IMR-90 (cell line): ENCODE data around the gene PRKAR2A. TPM values are rescaled to one million over a fixed set of nuclear protein-coding genes. Genes with fewer than 3 reads are reported as not detected.

Source experiments
- ATAC-seq: fragments of 200-7000 bp; cut with Tn5 transposase; 2 replicates; pipeline ENCODE4 v1.9.1; 2020; ENCODE audit warnings: low read depth, mild to moderate bottlenecking, moderate library complexity
- BruUV-seq: library from RNA; stranded (reverse); fragments of 400-500 nt; replicated peaks from 2 replicates; lab custom pipeline; 2021; lab: Mats Ljungman, UMichigan
- CTCF ChIA-PET: fragments of 300-600 bp; formaldehyde crosslinking; extraction: SDS; loops from one replicate; lab custom pipeline; 2021; ENCODE audit warnings: antibody characterized with exemption; lab: Yijun Ruan, JAX
- POLR2A ChIA-PET: fragments of 300-600 bp; sonication (Branson Sonifier 250); formaldehyde crosslinking; loops from one replicate; lab custom pipeline; 2022; ENCODE audit warnings: antibody characterized with exemption; ENCODE audit not compliant: unreplicated experiment; lab: Charles Lee
- DNase-seq: peaks from one replicate; pipeline ENCODE4 v3.0.0; 2013
- H2AFZ ChIP-seq: replicated peaks from 2 replicates; pipeline ENCODE3; 2013; ENCODE audit warnings: low read length, mild to moderate bottlenecking; ENCODE audit not compliant: poor library complexity
- H2AK5ac ChIP-seq: 2 replicates; pipeline ENCODE4 v1.6.1; 2013; ENCODE audit warnings: low read depth, low read length, inconsistent platforms
- H2AK9ac ChIP-seq: replicated peaks from 2 replicates; pipeline ENCODE3; 2013; ENCODE audit warnings: mild to moderate bottlenecking, low read depth, low read length, moderate library complexity; ENCODE audit not compliant: poor library complexity
- H2BK120ac ChIP-seq: 2 replicates; pipeline ENCODE4 v1.6.1; 2013; ENCODE audit warnings: low read depth, low read length, inconsistent platforms
- H2BK15ac ChIP-seq: 3 replicates; pipeline ENCODE4 v1.6.1; 2013; ENCODE audit warnings: low read depth, low read length, inconsistent platforms
- H2BK20ac ChIP-seq: 2 replicates; pipeline ENCODE4 v1.6.1; 2013; ENCODE audit warnings: low read depth, mild to moderate bottlenecking, inconsistent platforms, low read length, moderate library complexity
- H2BK5ac ChIP-seq: 2 replicates; pipeline ENCODE4 v1.6.1; 2013; ENCODE audit warnings: mild to moderate bottlenecking, low read depth, low read length, inconsistent platforms; ENCODE audit not compliant: poor library complexity, severe bottlenecking
- H3K14ac ChIP-seq: replicated peaks from 2 replicates; pipeline ENCODE4 v1.6.1; 2013; ENCODE audit warnings: low read depth, low read length, inconsistent platforms
- H3K18ac ChIP-seq: 2 replicates; pipeline ENCODE4 v1.6.1; 2013; ENCODE audit warnings: low read depth, low read length, control low read depth
- H3K23ac ChIP-seq: 2 replicates; pipeline ENCODE4 v1.6.1; 2013; ENCODE audit warnings: low read depth, low read length, inconsistent platforms
- H3K27ac ChIP-seq: 2 replicates; pipeline ENCODE4 v1.5.1; 2013; ENCODE audit warnings: mild to moderate bottlenecking, control low read depth, low read length; ENCODE audit not compliant: insufficient read depth
- H3K27me3 ChIP-seq: 2 replicates; pipeline ENCODE4 v1.6.1; 2013; ENCODE audit warnings: low read length; ENCODE audit not compliant: control insufficient read depth, insufficient read depth
- H3K36me3 ChIP-seq: 2 replicates; pipeline ENCODE4 v1.6.1; 2013; ENCODE audit warnings: low read length, mixed read lengths; ENCODE audit not compliant: control insufficient read depth, insufficient read depth
- H3K4ac ChIP-seq: 2 replicates; pipeline ENCODE4 v1.6.1; 2013; ENCODE audit warnings: low read depth, low read length, inconsistent platforms
- H3K4me1 ChIP-seq: 2 replicates; pipeline ENCODE4 v1.6.1; 2013; ENCODE audit warnings: low read length, mixed read lengths; ENCODE audit not compliant: control insufficient read depth, insufficient read depth
- H3K4me2 ChIP-seq: 2 replicates; pipeline ENCODE4 v1.6.1; 2013; ENCODE audit warnings: low read depth, mild to moderate bottlenecking, control low read depth, low read length, moderate library complexity
- H3K4me3 ChIP-seq: 2 replicates; pipeline ENCODE4 v1.5.1; 2013; ENCODE audit warnings: low read depth, mild to moderate bottlenecking, control low read depth, low read length, moderate library complexity; ENCODE audit not compliant: insufficient read depth
- H3K56ac ChIP-seq: 2 replicates; pipeline ENCODE4 v1.6.1; 2013; ENCODE audit warnings: low read length, inconsistent platforms; ENCODE audit not compliant: insufficient read depth; ENCODE audit errors: extremely low read depth
- H3K79me1 ChIP-seq, 2 experiments: 2 replicates each; pipeline ENCODE4 v1.6.1; 2013; ENCODE audit warnings: low read length in 2 of 2, inconsistent platforms in 1 of 2, low read depth in 1 of 2
- H3K9ac ChIP-seq: 2 replicates; pipeline ENCODE4 v1.6.1; 2013; ENCODE audit warnings: low read depth, low read length, control low read depth
- H3K9me1 ChIP-seq: 2 replicates; pipeline ENCODE4 v1.6.1; 2013; ENCODE audit warnings: low read length, inconsistent platforms; ENCODE audit not compliant: insufficient read depth
- H3K9me3 ChIP-seq: 2 replicates; pipeline ENCODE4 v1.6.1; 2013; ENCODE audit warnings: low read length; ENCODE audit not compliant: control insufficient read depth, insufficient read depth
- H4K20me1 ChIP-seq: 2 replicates; pipeline ENCODE4 v1.6.1; 2013; ENCODE audit warnings: low read length, inconsistent platforms; ENCODE audit not compliant: insufficient read depth
- H4K5ac ChIP-seq: 2 replicates; pipeline ENCODE4 v1.6.1; 2013; ENCODE audit warnings: mild to moderate bottlenecking, low read depth, low read length, control low read depth
- H4K8ac ChIP-seq, 2 experiments: 2 replicates each; pipeline ENCODE4 v1.6.1; 2013; ENCODE audit warnings: low read depth in 2 of 2, low read length in 2 of 2, control low read depth in 1 of 2, inconsistent platforms in 1 of 2
- H4K91ac ChIP-seq: 2 replicates; pipeline ENCODE4 v1.6.1; 2013; ENCODE audit warnings: low read depth, low read length, inconsistent platforms; ENCODE audit not compliant: insufficient read depth
- BHLHE40 ChIP-seq: fragments of 150-350 bp; IDR thresholded peaks from 2 replicates; pipeline ENCODE4 v1.6.1; 2016; ENCODE audit warnings: mild to moderate bottlenecking, low read depth, low read length
- CHD1 ChIP-seq: IDR thresholded peaks from 2 replicates; pipeline ENCODE4 v1.6.1; 2012; ENCODE audit warnings: low read depth, low read length, improper control_type of control experiment
- CTCF ChIP-seq: conservative IDR thresholded peaks from 2 replicates; pipeline ENCODE4 v1.5.1; 2012; ENCODE audit warnings: mild to moderate bottlenecking, low read depth, low read length, improper control_type of control experiment
- ELK1 ChIP-seq: fragments of 150-350 bp; IDR thresholded peaks from 2 replicates; pipeline ENCODE4 v1.6.1; 2016; ENCODE audit warnings: low read depth, mild to moderate bottlenecking, low read length, moderate library complexity, borderline replicate concordance
- MAZ ChIP-seq: IDR thresholded peaks from 2 replicates; pipeline ENCODE4 v1.6.1; 2012; ENCODE audit warnings: low read depth, mild to moderate bottlenecking, low read length, improper control_type of control experiment, moderate library complexity, borderline replicate concordance
- MXI1 ChIP-seq: IDR thresholded peaks from 2 replicates; pipeline ENCODE4 v1.6.1; 2012; ENCODE audit warnings: low read depth, mild to moderate bottlenecking, low read length, moderate library complexity, borderline replicate concordance
- NFE2L2 ChIP-seq: fragments of 150-350 bp; IDR thresholded peaks from 2 replicates; pipeline ENCODE4 v1.6.1; 2016; ENCODE audit warnings: low read depth, mild to moderate bottlenecking, low read length
- POLR2A ChIP-seq: IDR thresholded peaks from 2 replicates; pipeline ENCODE4 v1.6.1; 2012; ENCODE audit warnings: mild to moderate bottlenecking, low read depth, low read length
- RAD21 ChIP-seq: IDR thresholded peaks from 2 replicates; pipeline ENCODE4 v1.6.1; 2012; ENCODE audit warnings: low read length, improper control_type of control experiment
- RCOR1 ChIP-seq: IDR thresholded peaks from 2 replicates; pipeline ENCODE4 v1.6.1; 2012; ENCODE audit warnings: mild to moderate bottlenecking, low read length, improper control_type of control experiment; ENCODE audit not compliant: insufficient replicate concordance
- RFX5 ChIP-seq: IDR thresholded peaks from 2 replicates; pipeline ENCODE4 v1.8.0; 2012; ENCODE audit warnings: low read depth, mild to moderate bottlenecking, low read length, moderate library complexity
- SMC3 ChIP-seq: fragments of 150-350 bp; IDR thresholded peaks from 2 replicates; pipeline ENCODE4 v1.6.1; 2016; ENCODE audit warnings: low read depth, mild to moderate bottlenecking, antibody characterized with exemption, low read length, moderate library complexity
- USF2 ChIP-seq: fragments of 150-350 bp; IDR thresholded peaks from 2 replicates; pipeline ENCODE4 v1.6.1; 2017; ENCODE audit warnings: mild to moderate bottlenecking, antibody characterized with exemption, low read length, low read depth
- WGBS, 2 experiments: methylation state at CpG; one replicate each; pipeline versions ENCODE4 v1.1.5 to v1.1.7; 2013; ENCODE audit warnings: missing lambda C conversion rate in 2 of 2; ENCODE audit not compliant: insufficient read length in 1 of 2; ENCODE audit errors: extremely low coverage in 2 of 2; 5-methylcytosine and 5-hydroxymethylcytosine counted together
- dilution Hi-C: fragments of 300-500 bp; cut with HindIII; formaldehyde crosslinking; loops from one replicate; pipeline ENCODE4 v1.14.3; 2018; ENCODE audit warnings: low sequenced_read_pairs; ENCODE audit not compliant: unreplicated experiment
- in situ Hi-C: fragments of 300-500 bp; cut with MboI; formaldehyde crosslinking; loops from 3 replicates; pipeline ENCODE4 v1.14.3; 2019; ENCODE audit warnings: low sequenced_read_pairs, inconsistent platforms, mixed read lengths
- intact Hi-C: fragments of 100-400 bp; cut with micrococcal nuclease; formaldehyde crosslinking; loops from 2 replicates; pipeline ENCODE4 v1.10.0; 2022
- polyA plus RNA-seq, 3 experiments: library from polyadenylated mRNA; depleted of rRNA; stranded (reverse); fragments of >200 nt; gene quantifications; 2 replicates each; pipeline ENCODE4 v1.2.3, GENCODE V29; 2012; ENCODE audit warnings: low replicate concordance in 1 of 3
- total RNA-seq: library from RNA; depleted of rRNA; stranded (reverse); fragments of >200 nt; gene quantifications from 2 replicates; pipeline ENCODE4 v1.2.3, GENCODE V29; 2012

PRKAR2A gene
- total and polyA plus RNA-seq, 2 of the 4 experiments (the other 2 are of a cell fraction): 11.3 to 48.2 TPM

GRCh38 chr3:48804930-48805329 lies 42.7 kb downstream of the PRKAR2A start:
- no peak overlapping the region for H2BK5ac ChIP-seq
- no peaks in the 10 kb centered on the region for H3K4me1 ChIP-seq
- H3K9me1 ChIP-seq: 0 out of 2 replicates have a peak, but pooled peaks cover 2% of the 10 kb centered on the region
- intact Hi-C loops (no loop called here), dilution Hi-C loops (no loop called here), in situ Hi-C loops (no loop called here)
- no peak overlapping the region for H3K4me3 ChIP-seq
- H3K9me3 ChIP-seq: no peaks in the 10 kb centered on the region
- H3K27ac ChIP-seq: no peak overlapping the region
- DNase-seq (no peak), ATAC-seq (no peak)
- peaks cover 4% of the 10 kb centered on the region; the same call in 1 of the 2 replicates for H4K20me1 ChIP-seq
- no peak overlapping the region for H2AFZ ChIP-seq
- H3K14ac ChIP-seq: no peak overlapping the region
- no peak overlapping the region for H2BK15ac ChIP-seq
- ChIA-PET POLR2A (no interaction called here), CTCF (no interaction called here)
- no peak overlapping the region for H4K91ac ChIP-seq
- H4K5ac ChIP-seq: no peak overlapping the region
- H3K23ac ChIP-seq: no peak overlapping the region
- no peaks in the 10 kb centered on the region; the same call in 1 of the 2 replicates for H3K36me3 ChIP-seq
- H3K79me1 ChIP-seq: peaks cover 14 to 23% of the 10 kb centered on the region in 2 experiments; a peak in 3 of 4 replicates
- no peak overlapping the region for H3K18ac ChIP-seq
- H2AK5ac ChIP-seq: no peak overlapping the region
- H3K4ac ChIP-seq: no peak overlapping the region
- no peak overlapping the region for H2BK20ac ChIP-seq
- no peak overlapping the region for H2AK9ac ChIP-seq
- H3K4me2 ChIP-seq: no peak overlapping the region
- H3K27me3 ChIP-seq: no peaks in the 10 kb centered on the region
- H2BK120ac ChIP-seq: no peak overlapping the region
- 80% methylated on average over 2 of the region's 4 CpGs; no CpG with 5 or more reads in 1 of the 2 experiments for WGBS, 2 experiments
- H3K9ac ChIP-seq: no peak overlapping the region
- BruUV-seq: no TSS peak
- H3K56ac ChIP-seq: no peak overlapping the region
- TF ChIP-seq CTCF (no peak), MAZ (no peak), NFE2L2 (no peak), RCOR1 (no peak), MXI1 (no peak), POLR2A (no peak), ELK1 (no peak), BHLHE40 (no peak), RAD21 (no peak), SMC3 (no peak), USF2 (no peak), CHD1 (no peak), RFX5 (no peak)
- no peak overlapping the region for H4K8ac ChIP-seq
